ENCODE results near the gene RBM42. TPM values are rescaled to one million over a fixed set of nuclear protein-coding genes. Genes with fewer than 3 reads are reported as not detected.
A peak's percentile ranks its signal among the peaks of the same experiment; 100 is the strongest.

The RBM42 gene
- total RNA-seq, 1 donor = 45.2 TPM

GRCh38 chr19:35620001-35620400, 8.8 kb upstream of the RBM42 start:
- Histone ChIP-seq H3K4me2 (ENCODE audit: insufficient read depth, low read length) (no peak overlapping the region), H2AFZ (ENCODE audit: low read length) (no peak overlapping the region), H3K36me3 (ENCODE audit: insufficient read depth, low read length) (peaks cover 6% of the 10 kb centered on the region), H3K9me3 (ENCODE audit: low read depth, low read length) (no peaks in the 10 kb centered on the region), H4K20me1 (ENCODE audit: insufficient read depth, low read length) (no peaks in the 10 kb centered on the region), H3K27me3 (ENCODE audit: insufficient read depth, low read length) (no peaks in the 10 kb centered on the region), H3K27ac (ENCODE audit: low read depth, low read length) (no peak overlapping the region), H3K4me3 (ENCODE audit: insufficient read depth, low read length) (no peak overlapping the region), H3K4me1 (ENCODE audit: insufficient read depth, low read length) (no peaks in the 10 kb centered on the region), H3K79me2 (ENCODE audit: insufficient read depth, low read length) (no peaks in the 10 kb centered on the region)
- peak; percentile 3 for DNase-seq (ENCODE audit: insufficient read length, low spot score, missing footprints)
- TF ChIP-seq CTCF (IDR thresholded peaks at IDR 0.05; ENCODE audit: extremely low read depth, low read depth, low read length) = no peak

GRCh38 chr19:35621708-35622107, 7.1 kb upstream of the RBM42 start:
- no peaks in the 10 kb centered on the region for H4K20me1 ChIP-seq (ENCODE audit: insufficient read depth, low read length)
- no peaks in the 10 kb centered on the region for H3K27me3 ChIP-seq (ENCODE audit: insufficient read depth, low read length)
- H3K36me3 ChIP-seq (ENCODE audit: insufficient read depth, low read length) = peaks cover 6% of the 10 kb centered on the region
- H3K4me2 ChIP-seq (ENCODE audit: insufficient read depth, low read length) = no peak overlapping the region
- no peaks in the 10 kb centered on the region for H3K9me3 ChIP-seq (ENCODE audit: low read depth, low read length)
- no peak for TF ChIP-seq CTCF (IDR thresholded peaks at IDR 0.05; ENCODE audit: extremely low read depth, low read depth, low read length)
- H3K4me3 ChIP-seq (ENCODE audit: insufficient read depth, low read length) = no peak overlapping the region
- H2AFZ ChIP-seq (ENCODE audit: low read length) = no peak overlapping the region
- H3K4me1 ChIP-seq (ENCODE audit: insufficient read depth, low read length) = no peaks in the 10 kb centered on the region
- H3K79me2 ChIP-seq (ENCODE audit: insufficient read depth, low read length) = no peaks in the 10 kb centered on the region
- peak; percentile 68 for DNase-seq (ENCODE audit: insufficient read length, low spot score, missing footprints)
- H3K27ac ChIP-seq (ENCODE audit: low read depth, low read length) = no peak overlapping the region

- Histone ChIP-seq H3K79me2 (ENCODE audit: insufficient read depth, low read length) (no peaks in the 10 kb centered on the region), H4K20me1 (ENCODE audit: insufficient read depth, low read length) (no peaks in the 10 kb centered on the region), H3K36me3 (ENCODE audit: insufficient read depth, low read length) (no peaks in the 10 kb centered on the region), H3K4me1 (ENCODE audit: insufficient read depth, low read length) (no peaks in the 10 kb centered on the region), H3K27ac (ENCODE audit: low read depth, low read length) (no peak overlapping the region), H3K27me3 (ENCODE audit: insufficient read depth, low read length) (no peaks in the 10 kb centered on the region), H3K9me3 (ENCODE audit: low read depth, low read length) (no peaks in the 10 kb centered on the region), H3K4me3 (ENCODE audit: insufficient read depth, low read length) (no peak overlapping the region), H2AFZ (ENCODE audit: low read length) (no peak overlapping the region), H3K4me2 (ENCODE audit: insufficient read depth, low read length) (no peak overlapping the region)
- no peak for TF ChIP-seq CTCF (IDR thresholded peaks at IDR 0.05; ENCODE audit: extremely low read depth, low read depth, low read length)
- DNase-seq (ENCODE audit: insufficient read length, low spot score, missing footprints) = peak; percentile 52
Observed at GRCh38 chr19:35622750-35623149, 6.1 kb upstream of the RBM42 start.

GRCh38 chr19:35623327-35624010, 5.4 kb upstream of the RBM42 start:
- Histone ChIP-seq H3K27ac (ENCODE audit: low read depth, low read length) (no peak overlapping the region), H3K9me3 (ENCODE audit: low read depth, low read length) (no peaks in the 10 kb centered on the region), H3K79me2 (ENCODE audit: insufficient read depth, low read length) (no peaks in the 10 kb centered on the region), H3K4me3 (ENCODE audit: insufficient read depth, low read length) (no peak overlapping the region), H4K20me1 (ENCODE audit: insufficient read depth, low read length) (no peaks in the 10 kb centered on the region), H3K36me3 (ENCODE audit: insufficient read depth, low read length) (no peaks in the 10 kb centered on the region), H3K4me1 (ENCODE audit: insufficient read depth, low read length) (peaks cover 6% of the 10 kb centered on the region), H3K27me3 (ENCODE audit: insufficient read depth, low read length) (no peaks in the 10 kb centered on the region), H3K4me2 (ENCODE audit: insufficient read depth, low read length) (no peak overlapping the region), H2AFZ (ENCODE audit: low read length) (no peak overlapping the region)
- no peak for TF ChIP-seq CTCF (IDR thresholded peaks at IDR 0.05; ENCODE audit: extremely low read depth, low read depth, low read length)
- DNase-seq (ENCODE audit: insufficient read length, low spot score, missing footprints) = no peak

Data from osteoblast (primary cell).